Head of caudate nucleus (tissue), 42 donors: Measurements from ENCODE around the gene EPB41L4A.
"Not testable (repeated sequence)": the region's sequence is repeated elsewhere in the genome, so short reads cannot be mapped to it uniquely, and the experiment has no call there.

Experiments used
- DNase-seq, 42 donors: peaks; one replicate each; pipeline versions ENCODE4 v3.0.0 to v3.0.0-alpha.2; 2020 to 2021; ENCODE audit warnings: mixed read lengths in 7 of 42
- intact Hi-C: fragments of 100-400 bp; cut with DNase I; formaldehyde crosslinking; loops from one replicate; pipeline ENCODE4 v1.15.0; 2022

EPB41L4A gene

DNA sequence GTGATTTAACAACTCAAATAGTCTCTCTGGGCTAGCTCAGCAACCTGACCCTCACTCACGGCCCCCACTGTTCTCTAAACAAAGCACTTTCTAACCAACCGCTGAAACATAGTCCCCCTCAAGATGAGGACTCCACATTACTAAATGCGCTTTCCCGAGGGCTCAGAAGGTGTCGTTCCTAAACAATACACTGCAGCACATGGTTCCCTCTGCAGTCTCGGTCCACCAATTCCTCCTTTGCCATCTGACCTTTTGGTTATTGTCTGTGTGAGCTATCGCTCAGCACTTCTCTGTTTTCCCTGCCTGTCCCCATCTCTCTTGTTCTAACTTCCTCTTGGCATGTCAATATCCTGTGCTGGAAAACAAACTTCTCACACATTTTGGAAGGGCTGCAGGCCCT lies 7.2 kb downstream of the EPB41L4A start:
- intact Hi-C loops: no loop called here
- no peak for DNase-seq

DNA sequence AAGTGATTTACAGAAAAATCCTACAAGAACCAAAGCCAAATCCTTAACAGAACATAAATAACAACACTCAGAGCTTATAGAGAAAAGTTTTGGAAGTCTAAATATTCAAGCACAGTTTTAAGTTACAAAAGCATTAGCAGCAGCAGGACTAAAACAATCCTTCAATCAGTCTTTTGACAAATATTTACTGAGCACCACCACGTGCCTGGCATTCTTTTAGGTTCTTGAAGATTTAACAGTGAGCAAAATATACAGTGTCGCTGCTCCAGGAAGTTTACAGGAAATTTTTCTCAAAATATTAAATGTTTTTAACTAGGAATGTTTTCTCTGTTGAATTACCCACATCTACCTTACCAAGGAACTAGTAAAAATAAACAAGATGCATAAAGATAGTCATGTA lies 11.4 kb downstream of the EPB41L4A start:
- no peak for DNase-seq
- intact Hi-C loops: no loop called here

DNA sequence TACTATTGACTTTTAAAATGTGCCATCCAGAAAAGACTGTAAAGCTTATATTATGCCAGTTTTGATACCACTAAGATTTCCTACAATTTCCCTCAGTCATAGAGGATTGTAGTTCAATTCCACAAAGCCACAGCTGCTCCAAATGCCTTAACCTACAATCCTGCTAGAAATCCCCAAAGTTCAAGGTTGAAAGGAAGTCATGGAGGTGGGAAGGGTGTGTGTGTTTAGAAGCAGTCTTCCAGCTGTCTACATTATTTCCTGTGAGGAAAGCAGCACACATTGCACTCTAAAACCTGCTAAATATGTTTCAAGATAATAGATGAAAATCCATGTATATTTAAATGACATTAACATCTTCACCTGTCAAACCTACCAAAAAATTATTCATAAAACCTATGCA lies 11.8 kb downstream of the EPB41L4A start:
- intact Hi-C loops: no loop called here
- DNase-seq: no peak

DNA sequence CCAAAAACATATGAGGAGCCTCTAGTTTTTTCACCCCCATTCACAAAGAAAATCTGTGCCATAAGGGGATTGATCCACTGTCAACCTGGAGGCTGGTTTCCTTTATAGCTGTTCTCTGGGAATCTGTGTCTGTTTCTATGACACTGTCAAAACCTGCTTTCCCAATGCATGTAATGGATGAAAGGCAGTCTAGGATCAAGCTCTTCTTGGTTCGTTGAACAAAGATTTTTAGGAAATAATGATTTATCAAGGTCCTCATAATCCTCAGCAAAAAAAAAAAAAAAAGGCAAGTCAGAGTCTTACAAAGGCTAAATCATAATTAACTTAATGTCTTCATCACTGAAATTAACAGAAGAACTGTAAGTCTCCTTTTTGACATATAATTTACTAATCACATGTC lies 16.0 kb downstream of the EPB41L4A start:
- intact Hi-C loops: no loop called here
- DNase-seq: no peak

DNA sequence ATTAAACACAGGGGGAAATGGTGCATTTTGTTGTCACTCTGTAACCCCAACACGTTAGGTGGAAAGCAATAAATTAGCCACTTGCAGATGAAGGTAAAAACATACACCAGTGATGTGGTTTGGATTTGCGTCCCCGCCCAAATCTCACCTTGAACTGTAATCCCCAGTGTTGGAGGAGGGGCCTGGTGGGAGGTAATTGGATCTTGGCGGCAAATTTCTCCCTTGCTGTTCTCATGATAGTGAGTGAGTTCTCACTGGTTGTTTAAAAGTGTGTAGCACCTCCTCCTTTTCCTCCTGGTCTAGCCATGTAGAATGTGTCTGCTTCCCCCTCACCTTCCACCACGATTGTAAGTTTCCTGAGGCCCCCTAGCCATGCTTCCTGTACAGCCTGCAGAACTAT lies 17.2 kb downstream of the EPB41L4A start:
- no peak for DNase-seq
- intact Hi-C loops: no loop called here

DNA sequence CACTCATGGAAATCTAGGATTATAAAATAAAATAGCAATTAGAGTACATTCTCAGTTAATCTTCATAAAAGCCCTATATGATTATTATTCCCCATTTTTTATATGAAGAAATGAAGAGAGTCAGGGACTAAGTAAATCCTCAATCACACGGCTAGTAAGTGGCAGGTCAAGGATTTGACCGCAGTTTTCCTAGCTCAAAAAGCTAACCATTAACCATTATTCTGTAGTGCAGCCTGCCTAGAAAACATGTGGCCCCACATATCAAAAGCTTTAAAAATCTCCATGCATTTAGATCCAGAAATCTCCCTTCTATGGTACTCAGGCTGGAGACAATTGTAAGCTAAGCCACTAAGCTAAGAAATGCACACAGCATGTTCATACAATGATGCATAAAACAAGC lies 21.4 kb downstream of the EPB41L4A start:
- no peak for DNase-seq
- intact Hi-C loops: no loop called here

DNA sequence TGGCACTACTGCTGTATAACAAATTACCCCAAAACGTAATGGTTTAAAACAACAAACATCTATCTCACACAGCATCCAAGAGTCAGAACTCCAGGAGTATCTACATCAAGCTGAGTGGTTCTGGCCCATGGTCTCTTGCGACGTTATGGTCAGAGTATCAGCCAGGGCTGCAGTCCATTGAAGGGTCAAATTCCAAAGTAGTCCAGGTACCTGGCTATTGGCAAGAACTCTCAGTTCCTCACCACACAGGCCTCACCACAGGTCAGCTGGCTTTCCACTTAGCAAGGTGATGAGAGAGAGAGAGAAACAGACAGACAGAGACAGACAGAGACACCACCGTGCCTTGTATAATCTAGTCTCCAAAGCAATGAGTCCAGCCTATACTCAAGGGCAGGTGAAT lies 22.6 kb downstream of the EPB41L4A start:
- intact Hi-C loops: no loop called here
- DNase-seq: no peak

DNA sequence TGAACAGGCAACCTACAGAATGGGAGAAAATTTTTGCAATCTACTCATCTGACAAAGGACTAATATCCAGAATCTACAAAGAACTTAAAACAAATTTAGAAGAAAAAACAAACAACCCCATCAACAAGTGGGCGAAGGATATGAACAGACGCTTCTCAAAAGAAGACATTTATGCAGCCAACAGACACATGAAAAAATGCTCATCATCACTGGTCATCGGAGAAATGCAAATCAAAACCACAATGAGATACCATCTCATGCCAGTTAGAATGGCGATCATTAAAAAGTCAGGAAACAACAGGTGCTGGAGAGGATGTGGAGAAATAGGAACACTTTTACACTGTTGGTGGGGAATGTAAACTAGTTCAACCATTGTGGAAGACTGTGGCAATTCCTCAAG lies 23.8 kb downstream of the EPB41L4A start:
- intact Hi-C loops, DNase-seq: not testable (repeated sequence)

DNA sequence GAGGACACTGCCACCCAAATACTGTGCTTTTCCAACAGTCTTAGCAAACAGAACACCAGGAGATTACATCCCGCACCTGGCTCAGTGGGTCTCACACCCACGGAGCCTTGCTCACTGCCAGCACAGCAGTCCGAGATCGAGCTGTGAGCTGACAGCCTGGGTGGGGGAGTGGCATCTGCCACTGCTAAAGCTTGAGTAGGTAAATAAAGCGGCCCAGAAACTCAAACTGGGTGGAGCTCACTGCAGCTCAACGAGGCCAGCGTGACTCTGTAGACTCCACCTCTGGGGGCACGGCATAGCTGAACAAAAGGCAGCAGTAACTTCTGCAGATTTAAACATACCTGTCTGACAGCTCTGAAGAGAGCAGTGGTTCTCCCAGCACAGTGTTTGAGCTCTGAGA lies 28.8 kb downstream of the EPB41L4A start:
- DNase-seq: peak in 40 of 42 donors; percentile 5 to 77 (median 36)
- intact Hi-C loops: no loop called here

DNA sequence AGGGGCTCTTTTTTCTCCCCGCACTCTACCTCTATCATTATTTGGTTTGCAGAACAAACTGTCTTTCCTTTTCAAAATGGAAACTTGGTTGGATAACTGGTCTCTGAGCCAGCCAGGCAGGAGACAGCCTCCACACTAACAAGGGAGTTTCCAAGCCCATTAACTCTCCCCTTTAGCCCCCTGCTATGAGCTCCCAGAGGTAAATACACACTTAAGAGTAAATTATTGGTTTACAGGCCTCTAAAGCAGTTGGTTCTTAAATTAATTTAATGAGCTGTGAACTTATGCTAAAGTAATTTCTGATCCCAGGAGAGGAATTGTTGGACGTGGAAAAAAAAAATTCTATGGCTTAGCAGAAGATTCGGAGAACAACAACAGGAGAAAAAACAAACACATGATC lies 30.3 kb downstream of the EPB41L4A start:
- no peak for DNase-seq
- intact Hi-C loops: no loop called here

DNA sequence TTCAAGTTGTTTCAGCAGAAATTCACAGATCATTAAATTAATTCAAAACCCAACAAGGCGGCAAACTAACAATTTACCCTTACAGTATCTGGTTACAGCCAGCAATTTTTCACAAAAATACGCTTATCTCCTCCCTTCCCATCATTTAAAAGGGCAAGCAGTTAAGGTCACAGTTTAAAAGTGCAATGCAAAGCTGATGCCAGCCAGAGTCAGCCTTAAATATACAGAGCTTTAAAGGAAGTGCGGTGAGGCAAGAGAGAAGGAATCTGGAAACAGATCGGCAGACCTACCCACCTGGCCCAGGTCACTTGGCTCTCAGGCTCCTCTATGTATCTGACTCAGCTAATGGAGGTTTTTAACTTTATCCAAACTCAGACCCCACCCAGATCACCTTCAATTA lies 31.0 kb downstream of the EPB41L4A start:
- DNase-seq: no peak
- intact Hi-C loops: no loop called here

DNA sequence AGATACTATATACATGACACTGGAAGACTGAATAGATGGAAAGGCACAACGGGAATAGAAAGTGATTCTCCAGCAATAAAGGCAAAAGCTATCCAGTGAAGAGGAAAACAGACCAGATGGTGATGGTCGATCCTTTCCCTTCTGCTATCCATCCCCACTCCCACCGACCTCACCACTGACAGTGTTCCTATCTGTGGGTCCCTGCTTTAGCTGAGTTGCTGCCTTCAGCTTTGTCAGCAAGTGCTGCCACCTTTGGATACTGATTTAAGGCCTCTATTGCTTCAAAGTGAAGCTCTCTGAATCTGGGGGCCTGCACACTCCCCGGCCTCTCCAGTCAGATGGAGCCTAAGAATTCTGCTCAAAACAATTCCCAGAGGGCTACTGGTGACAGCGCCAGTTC lies 32.3 kb downstream of the EPB41L4A start:
- intact Hi-C loops: no loop called here
- DNase-seq: peak in 1 of 42 donors; percentile 12

DNA sequence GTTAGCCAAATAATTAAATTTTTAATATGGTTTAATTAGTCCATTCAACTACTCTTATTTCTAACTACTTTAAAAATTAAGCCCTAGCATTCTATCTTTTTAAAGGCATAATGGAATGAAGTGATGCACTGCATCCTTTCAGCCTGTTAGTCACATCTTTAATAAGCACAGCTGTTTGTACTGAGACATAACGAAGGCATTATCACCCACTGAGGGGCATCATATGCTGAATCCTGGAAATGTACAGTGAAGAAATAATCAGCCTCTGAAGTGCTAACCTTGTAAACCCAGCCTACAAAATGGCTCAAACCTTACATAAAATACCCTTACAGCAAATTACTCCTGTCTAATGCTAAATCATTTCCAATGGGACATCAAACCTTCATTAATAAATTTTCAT lies 33.1 kb downstream of the EPB41L4A start:
- DNase-seq: no peak
- intact Hi-C loops: no loop called here

DNA sequence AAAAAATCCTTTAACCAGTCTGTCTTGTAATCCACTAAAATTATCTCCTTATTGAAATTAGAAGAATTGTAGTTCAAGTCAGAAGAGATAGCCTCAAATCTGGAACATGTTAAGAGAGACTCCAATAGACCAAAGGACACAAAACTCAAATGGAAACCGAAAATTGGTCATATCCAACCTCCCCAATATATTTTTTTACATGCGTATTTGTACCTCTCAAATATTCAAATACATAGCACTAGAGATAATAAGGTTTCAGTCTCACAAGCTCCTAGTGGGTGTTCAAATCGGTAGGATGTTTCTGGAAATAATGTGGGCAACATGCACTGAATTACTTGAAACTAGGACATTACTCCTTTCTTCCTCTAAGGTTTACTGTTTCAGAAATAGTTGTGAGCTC lies 33.5 kb downstream of the EPB41L4A start:
- no peak for DNase-seq
- intact Hi-C loops: no loop called here

DNA sequence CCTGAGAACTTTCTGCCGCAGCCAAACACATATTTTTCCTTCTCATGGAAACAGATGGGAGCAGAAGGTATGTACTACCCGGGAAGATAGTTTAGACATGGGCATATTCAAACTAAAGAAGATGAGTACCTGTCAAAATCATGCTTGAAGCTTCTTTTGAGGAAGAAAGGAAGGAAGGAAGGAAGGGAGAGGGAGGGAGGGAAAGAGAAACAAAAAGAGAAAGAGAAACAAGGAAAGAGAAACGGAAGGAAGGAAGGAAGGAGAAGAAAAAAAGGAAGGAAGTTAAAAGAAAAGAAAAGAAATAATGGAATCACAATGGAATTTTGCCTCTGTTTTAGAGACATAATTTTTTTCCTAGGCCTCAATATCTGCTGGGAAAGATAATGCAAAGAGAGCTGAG lies 34.6 kb downstream of the EPB41L4A start:
- DNase-seq: no peak
- intact Hi-C loops: no loop called here

DNA sequence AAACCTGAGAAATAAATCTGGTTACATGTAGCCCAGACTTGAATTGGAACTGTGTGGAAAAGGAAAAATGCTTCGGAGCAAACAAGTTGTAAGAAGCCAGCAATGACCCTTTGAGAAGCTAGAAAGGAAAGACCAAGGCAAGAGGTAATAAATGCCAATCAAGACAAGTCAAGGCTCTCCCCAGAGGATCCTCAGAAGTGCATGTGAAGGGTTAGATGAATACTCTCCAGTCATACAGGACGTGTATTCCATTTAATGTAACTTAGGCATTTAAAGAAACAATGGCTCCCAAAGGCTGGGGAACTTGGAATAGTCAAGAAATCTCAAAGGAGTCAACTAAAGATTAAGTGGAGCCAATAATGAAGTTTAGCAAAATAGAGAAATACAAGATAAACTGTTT lies 36.2 kb downstream of the EPB41L4A start:
- DNase-seq: no peak
- intact Hi-C loops: no loop called here

DNA sequence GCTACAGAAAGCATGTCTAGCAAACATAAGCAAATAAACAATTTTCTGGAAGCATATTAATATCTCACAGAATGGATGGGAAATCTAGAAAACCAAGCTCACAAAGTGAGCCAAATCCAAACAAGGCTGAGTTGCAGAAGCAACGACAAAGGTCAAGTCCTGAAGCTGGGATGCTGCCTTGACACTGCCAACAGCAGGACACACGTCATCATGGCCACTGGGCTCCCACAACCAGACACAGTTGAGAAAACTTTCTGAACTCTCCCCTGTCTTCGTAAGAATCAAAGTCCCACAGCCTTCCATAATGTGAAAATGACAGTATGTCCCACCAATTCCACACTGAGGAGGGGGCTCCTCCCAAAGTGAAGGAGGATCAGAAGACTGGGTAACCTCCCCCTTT lies 37.6 kb downstream of the EPB41L4A start:
- DNase-seq: no peak
- intact Hi-C loops: no loop called here

DNA sequence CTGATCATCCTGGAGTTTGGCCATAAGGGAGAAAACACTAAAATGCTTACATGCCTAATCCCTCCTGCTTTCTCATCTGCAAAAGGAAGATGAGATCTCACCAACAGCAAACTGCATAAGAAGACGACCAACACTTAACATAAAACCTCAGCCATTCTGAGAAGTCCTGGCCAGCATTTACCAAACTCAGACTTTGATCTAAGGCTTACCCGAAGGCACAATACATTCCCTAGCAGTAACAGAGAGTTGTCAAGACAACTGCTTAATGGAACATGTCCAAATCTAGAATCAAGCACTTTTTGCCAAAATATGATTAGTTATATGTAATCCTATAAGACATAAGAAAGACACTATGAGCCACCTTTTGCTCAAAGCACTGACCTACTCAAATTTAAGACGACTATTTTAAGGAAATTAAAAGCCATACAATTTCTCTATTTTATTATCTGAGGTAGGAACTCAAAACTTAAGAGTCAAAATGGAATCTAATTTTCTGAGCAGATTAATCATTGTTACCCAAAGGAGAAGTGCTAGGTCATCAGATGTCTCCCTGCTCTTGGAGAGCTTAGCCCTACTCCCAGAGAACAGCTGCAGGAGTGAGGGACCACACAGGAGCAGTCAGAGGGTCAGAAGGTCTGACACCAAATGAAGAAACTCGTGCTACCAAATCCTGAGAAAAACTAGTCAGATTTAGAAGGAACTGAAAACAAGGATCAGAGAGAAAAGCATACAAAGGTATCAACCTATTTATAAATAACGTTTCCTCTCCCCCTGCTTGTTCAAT lies 39.3 kb downstream of the EPB41L4A start:
- intact Hi-C loops: no loop called here
- no peak for DNase-seq

DNA sequence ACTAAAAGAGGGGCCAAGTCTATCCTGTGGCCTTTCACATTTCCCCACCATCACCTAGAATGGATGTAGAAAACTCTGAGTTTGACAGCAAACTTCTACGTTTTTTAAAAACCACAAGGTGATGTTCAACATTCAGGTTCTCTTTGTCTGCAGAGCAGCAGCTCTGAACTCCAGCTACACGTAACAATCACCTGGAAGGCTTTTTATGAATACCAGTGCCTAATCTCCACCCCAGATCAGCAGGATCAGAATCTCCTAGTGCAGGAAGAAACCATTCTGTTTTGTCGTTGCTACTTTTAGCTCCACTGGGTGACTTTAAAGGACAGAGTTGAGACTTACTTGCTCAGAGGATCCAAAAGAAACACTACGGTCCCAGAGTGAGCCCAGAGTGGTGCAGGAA lies 44.3 kb downstream of the EPB41L4A start:
- intact Hi-C loops: no loop called here
- DNase-seq: no peak

DNA sequence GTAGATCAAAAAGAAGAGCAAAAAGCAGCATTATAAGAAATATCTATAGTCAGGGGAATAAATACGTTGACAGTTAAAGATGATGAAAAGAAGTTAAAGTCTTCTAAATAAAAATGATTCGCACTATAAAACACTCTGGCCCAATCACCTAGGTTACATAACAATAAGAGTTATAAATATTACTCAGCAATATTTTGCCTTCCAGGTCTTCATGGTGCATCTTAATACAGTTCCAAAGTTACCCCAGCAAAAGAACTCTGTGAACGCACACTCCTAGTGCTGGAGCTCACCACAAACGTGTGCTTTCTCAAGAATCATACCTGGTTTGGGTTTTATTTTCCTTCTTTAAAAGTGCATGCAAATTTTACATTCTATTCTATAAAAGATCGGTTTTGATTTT lies 44.7 kb downstream of the EPB41L4A start:
- intact Hi-C loops: no loop called here
- no peak for DNase-seq

DNA sequence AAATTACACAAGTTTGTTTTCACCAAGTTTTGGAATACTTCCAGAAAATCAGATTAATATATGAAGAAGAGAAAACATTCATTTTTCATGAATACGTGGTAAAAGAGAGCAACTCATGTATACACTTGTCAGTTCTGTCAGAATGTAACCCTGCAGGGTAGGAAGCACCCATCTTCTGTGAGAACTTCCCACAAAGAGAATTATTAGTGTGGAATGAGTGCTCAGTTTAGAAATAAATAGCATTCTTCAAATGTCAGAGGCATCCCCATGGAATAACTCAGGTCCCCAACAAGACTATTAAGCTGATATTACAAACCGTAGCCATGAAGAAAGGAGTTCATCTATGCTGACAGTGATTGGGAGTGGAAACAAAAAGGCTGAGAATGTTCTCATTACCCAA lies 45.2 kb downstream of the EPB41L4A start:
- no peak for DNase-seq
- intact Hi-C loops: no loop called here

DNA sequence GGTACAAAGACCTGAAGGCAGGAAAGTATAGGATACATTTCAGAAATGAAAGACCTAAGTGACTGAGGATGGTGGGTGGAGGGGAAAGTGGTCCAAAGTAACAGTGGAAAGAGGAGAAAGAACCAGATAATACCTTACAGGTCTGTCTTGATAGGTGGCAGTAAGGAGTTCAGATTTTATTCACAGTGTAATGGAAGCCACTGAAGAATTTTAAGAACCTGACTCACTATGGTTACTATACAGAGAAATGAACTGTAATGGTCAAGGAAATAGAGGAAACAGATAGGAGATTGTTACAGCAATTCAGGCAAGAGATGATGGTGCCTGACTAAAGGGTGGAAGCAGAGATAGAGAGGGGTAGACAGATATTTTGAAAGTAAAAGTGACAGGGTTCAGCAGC lies 46.5 kb downstream of the EPB41L4A start:
- intact Hi-C loops: no loop called here
- DNase-seq: no peak
